ENCODE data around the gene TENT4A.

TENT4A gene

DNA sequence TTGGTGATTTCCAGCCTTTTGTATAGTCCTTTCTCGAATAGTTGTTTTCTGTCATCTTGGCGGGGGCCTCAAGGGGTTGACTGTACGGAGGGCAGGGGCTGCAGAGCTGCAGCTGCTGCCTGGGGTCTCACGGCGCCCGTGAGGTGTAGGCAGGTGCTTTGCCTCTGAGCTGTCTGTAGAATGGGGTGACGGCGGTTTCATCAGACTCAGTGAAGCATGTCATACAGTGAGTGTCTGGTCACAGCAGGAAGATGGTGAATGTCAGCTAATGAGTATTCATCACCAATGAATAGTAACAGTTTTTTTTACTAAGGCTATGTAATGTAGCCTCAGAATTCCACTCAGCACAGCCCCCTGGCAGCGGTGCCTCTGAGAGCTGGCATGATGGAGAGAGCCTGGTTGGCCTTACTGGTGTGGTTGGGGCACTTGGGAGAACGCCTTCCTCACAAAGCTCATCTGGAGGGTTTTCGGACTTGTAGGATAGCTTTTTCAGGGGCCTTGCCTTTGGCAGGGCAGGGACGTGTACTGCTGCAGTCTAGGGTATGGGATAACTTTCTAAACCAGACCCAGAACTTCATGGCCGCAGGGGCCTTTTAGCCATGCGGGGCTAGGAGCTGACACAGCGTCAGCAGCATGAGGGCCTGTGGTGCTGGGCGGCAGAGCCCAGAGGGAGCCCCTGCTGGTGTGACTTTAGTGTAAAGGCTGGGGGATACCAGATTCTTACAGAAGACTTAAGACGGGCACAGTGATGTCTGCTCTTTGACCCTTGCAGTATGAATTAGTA lies 15.0 kb downstream of the TENT4A start:
- DNase-seq (ENCODE audit: insufficient read length, low spot score) (peak; percentile 56), FAIRE-seq (peak; percentile 95)
- TF ChIP-seq POLR2A (IDR thresholded peaks at IDR 0.05; ENCODE audit: low read depth, low read length) (no peak), TAF1 (IDR thresholded peaks at IDR 0.05; ENCODE audit: low read depth, low read length) (peak; percentile 39; the same call in 1 of the 2 replicates), SPI1 (IDR thresholded peaks at IDR 0.05; ENCODE audit: low read depth, low read length) (no peak), POU2F2 (IDR thresholded peaks at IDR 0.05; ENCODE audit: low read depth, low read length) (peak; percentile 81), POLR2AphosphoS5 (IDR thresholded peaks at IDR 0.05; ENCODE audit: low read depth, low read length) (no peak), PAX5 (IDR thresholded peaks at IDR 0.05; ENCODE audit: insufficient read depth, low read length, severe bottlenecking) (peak; percentile 95)

DNA sequence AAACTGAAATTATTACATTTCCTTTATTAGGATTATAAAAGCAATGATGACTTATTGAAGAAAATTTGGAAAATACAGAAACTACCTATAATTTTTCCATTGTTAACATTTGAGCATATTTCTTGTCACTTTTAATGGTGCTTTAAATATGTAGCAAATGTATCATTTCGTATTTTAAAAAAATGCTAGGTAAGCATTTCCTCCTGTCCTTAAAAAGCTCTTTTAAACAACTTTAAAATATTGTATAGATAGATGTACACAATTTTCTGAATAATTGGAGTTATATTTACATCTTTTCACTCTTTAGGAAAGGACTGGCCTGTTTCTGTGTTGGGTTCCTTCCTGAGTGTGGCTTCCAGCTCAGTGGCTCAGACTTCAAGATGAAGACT lies 15.6 kb downstream of the TENT4A start:
- DNase-seq (ENCODE audit: insufficient read length, low spot score) (no peak), FAIRE-seq (no peak)
- TF ChIP-seq POLR2AphosphoS5 (IDR thresholded peaks at IDR 0.05; ENCODE audit: low read depth, low read length) (no peak), PAX5 (IDR thresholded peaks at IDR 0.05; ENCODE audit: insufficient read depth, low read length, severe bottlenecking) (no peak)

DNA sequence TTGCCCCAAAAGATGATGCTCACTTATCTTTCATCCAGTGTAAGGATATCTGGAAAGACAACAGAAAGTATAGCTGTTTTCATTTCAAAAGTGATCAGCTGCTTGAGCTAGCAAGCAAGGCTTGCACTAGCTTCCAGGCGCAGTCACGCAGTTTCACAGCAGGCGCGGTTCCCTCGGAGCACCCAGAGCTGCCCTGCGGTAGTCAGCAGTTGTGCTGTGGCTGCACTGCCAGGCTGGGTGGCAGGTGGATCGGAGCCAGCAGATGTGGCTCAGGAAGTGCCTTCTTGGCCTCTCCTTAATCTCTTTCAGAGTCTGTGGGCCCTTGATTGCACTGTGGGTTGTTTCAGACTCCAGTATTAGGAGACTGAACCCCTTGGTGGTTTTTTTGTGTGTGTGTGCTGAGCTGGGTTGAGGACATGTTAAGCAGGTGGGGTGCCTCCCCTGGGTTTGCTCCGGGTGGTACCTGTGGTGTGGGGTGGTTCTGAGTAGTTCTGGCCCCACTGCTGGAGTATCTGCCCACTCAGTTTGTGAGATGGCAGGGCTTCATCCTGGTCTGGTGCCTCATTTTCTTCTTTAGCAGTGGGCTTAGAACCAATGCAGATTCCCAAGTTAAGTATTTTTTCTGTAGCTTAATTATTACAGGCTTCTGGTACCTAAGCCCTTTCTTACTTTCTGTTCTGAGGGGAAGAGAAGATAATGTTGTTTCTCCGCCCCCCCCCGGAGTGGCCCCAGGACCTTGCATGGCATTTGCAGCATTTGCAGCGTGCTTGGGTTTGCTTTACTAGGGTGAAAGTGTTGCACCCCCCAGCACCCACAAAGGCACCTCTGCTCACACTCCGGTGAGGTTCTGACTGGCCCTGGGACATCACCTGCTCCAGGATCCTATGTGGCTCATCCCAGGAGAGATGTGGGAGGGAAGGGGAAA lies 16.4 kb downstream of the TENT4A start:
- TF ChIP-seq POU2F2 (IDR thresholded peaks at IDR 0.05; ENCODE audit: low read depth, low read length) (no peak), POLR2AphosphoS5 (IDR thresholded peaks at IDR 0.05; ENCODE audit: low read depth, low read length) (peak; percentile 39; the same call in 1 of the 2 replicates)
- DNase-seq (ENCODE audit: insufficient read length, low spot score) (no peak), FAIRE-seq (peak; percentile 61)

DNA sequence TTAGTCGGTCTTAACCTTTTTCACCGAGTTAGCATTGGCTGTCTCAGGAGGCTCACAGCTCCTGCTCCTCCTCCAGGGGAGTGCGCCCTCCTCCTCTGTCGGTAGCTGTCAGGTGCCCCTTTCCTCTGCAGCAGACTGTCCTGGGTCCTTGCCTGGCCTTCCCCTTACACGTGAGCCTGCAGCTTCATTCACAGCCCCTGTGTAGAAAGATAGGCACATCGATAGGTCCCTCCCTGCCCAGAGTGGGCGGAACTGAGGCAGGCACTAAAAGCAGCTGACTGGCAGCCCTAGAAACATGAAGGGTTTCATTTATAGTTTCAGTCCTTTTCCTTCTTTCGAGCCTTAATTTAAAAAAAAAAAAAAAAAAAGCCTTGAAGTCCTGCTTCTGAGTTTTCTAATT lies 17.2 kb downstream of the TENT4A start:
- FAIRE-seq = peak; percentile 43
- 0 out of 2 replicates have a peak, but pooled peaks have one; percentile 5 for TF ChIP-seq SPI1 (IDR thresholded peaks at IDR 0.05; ENCODE audit: low read depth, low read length)
- no peak for TF ChIP-seq POU2F2 (IDR thresholded peaks at IDR 0.05; ENCODE audit: low read depth, low read length)
- no peak for DNase-seq (ENCODE audit: insufficient read length, low spot score)

DNA sequence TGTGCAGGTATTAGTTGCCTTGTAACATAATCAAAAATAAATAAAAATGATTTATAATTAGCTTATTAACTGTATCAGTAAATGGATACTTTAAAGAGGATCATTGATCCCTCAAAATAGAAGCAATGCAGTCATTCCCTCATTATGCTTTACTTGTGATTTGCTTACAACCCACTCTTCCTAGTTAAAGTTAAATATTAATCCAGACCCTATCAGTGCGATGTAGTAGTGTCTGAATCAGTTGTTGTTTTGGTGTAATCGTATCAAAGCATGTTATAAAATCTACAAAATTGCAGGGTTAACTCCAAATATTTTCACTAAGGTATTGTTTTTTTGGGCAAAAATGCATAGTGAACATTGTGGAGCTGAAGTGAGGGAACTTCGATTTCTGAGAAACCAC lies 17.6 kb downstream of the TENT4A start:
- DNase-seq (ENCODE audit: insufficient read length, low spot score) (no peak), FAIRE-seq (no peak)
- TF ChIP-seq POLR2AphosphoS5 (IDR thresholded peaks at IDR 0.05; ENCODE audit: low read depth, low read length) (no peak), PAX5 (IDR thresholded peaks at IDR 0.05; ENCODE audit: insufficient read depth, low read length, severe bottlenecking) (no peak), POLR2A (IDR thresholded peaks at IDR 0.05; ENCODE audit: low read depth, low read length) (no peak), TAF1 (IDR thresholded peaks at IDR 0.05; ENCODE audit: low read depth, low read length) (no peak), POU2F2 (IDR thresholded peaks at IDR 0.05; ENCODE audit: low read depth, low read length) (no peak), SPI1 (IDR thresholded peaks at IDR 0.05; ENCODE audit: low read depth, low read length) (no peak)

DNA sequence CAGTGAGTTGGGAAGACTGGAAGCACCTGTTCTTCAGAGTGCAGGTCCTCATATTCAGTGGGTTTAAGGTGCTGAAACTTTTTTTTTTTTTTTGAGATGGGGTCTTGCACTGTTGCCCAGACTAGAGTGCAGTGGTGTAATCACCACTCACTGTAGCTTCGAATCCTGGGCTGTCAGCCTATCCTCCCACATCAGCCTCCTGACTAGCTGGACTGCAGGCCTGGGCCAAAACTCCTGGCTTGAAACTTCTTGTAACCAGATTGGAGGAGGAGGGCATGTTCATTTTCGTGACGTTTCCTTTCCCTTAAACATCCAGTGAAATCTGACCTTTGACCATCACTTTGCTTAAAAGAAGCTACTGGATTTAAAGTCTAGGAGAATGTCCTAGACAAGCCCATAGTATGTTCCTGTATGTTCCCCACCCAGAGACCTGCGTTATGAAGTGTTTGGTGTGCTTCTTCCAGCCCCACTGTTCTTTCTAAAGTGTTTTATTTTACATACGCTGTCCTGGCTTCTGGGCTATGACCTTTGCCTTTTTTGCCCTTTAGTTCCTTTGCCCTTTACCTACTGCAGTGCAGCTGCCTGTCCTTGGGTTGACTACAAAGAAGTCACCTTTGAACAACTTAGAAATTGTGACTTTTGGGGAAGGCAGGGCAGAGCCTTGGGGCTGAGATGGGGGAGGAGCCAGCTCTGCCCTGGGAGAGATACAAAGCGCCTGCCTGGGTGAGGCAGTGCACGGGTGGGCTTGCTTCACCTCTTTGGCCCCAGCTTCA lies 18.4 kb downstream of the TENT4A start:
- no peak for TF ChIP-seq TAF1 (IDR thresholded peaks at IDR 0.05; ENCODE audit: low read depth, low read length)
- TF ChIP-seq SPI1 (IDR thresholded peaks at IDR 0.05; ENCODE audit: low read depth, low read length) = no peak
- no peak for TF ChIP-seq POU2F2 (IDR thresholded peaks at IDR 0.05; ENCODE audit: low read depth, low read length)
- TF ChIP-seq POLR2AphosphoS5 (IDR thresholded peaks at IDR 0.05; ENCODE audit: low read depth, low read length) = no peak
- FAIRE-seq (no peak), DNase-seq (ENCODE audit: insufficient read length, low spot score) (no peak)

DNA sequence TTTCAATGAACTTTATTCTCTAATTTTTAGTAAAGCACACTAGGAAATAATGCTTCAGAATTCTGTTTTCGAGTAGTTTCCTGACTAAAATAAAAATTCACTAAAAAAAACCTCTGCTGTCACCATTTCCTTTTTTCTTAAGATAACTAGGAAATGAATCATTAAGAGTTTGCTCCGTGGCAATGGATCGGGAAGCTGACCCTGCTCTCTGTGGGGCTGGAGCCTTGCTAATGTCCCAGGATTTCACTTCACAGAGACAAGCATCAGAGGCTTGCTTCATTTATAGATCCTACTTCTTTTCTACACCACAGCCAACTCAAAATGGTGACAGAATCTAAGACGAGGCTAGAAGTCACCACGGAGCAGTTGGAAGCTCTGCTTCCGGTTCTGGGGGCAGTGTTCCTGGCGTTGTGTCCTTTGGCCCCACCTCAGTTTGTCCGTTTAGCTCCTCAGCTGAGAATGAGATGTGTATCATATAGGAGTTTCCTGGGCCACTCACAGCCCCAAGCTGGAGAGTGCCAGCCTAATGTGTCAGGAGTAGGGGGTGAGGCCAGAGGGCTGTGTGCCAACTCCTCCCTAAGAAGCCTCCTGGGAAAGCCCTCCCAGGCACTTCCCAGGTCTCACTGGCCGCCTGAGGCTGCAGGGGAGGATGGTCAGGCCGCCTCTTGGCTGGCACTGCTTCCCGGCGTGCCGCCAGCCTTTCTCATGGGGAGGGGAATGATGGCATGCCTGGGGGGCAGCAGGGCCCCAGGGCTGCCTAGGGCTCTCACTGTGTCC lies 19.6 kb downstream of the TENT4A start:
- DNase-seq (ENCODE audit: insufficient read length, low spot score) (no peak), FAIRE-seq (no peak)
- TF ChIP-seq SPI1 (IDR thresholded peaks at IDR 0.05; ENCODE audit: low read depth, low read length) (no peak), POU2F2 (IDR thresholded peaks at IDR 0.05; ENCODE audit: low read depth, low read length) (no peak), POLR2A (IDR thresholded peaks at IDR 0.05; ENCODE audit: low read depth, low read length) (no peak), TAF1 (IDR thresholded peaks at IDR 0.05; ENCODE audit: low read depth, low read length) (no peak), POLR2AphosphoS5 (IDR thresholded peaks at IDR 0.05; ENCODE audit: low read depth, low read length) (no peak), PAX5 (IDR thresholded peaks at IDR 0.05; ENCODE audit: insufficient read depth, low read length, severe bottlenecking) (no peak)

DNA sequence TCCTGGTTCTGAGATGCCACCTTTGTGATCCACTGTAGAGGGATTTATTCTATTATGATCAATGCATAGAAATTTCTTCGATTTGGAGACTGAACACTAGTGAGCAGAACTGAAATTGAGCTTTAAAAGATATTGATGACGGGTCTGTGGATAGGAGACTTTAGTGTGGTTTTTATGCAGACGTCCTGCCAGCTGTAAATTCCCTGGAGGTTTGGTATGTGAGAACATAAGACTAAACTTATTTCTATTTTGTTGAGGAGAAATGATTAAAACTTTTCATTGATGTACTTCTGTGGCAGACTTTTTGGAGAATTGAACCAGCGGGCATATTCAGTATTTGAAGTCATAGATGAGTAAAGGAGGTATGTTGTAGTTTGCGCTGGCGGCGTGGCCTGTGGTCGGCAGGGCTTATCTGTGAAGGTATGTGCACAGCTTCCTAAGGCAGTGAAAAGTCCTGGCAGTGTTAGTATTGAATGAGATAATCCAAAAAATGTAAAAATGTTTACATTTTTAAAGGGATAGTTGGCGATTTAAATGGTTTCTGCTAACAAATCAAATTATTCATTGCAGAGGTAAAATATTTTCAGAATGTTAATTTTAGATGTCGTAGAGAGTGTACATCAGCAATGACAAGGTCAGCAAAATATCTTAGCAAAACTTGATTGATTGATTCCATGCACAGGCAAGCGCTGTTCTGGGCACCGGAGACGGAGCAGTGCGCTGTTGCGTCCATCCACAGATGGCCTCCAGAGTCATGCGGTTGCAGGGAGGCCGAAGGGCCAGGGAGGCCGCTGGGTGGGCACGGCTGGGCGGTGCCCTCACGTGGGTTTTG lies 20.4 kb downstream of the TENT4A start:
- DNase-seq (ENCODE audit: insufficient read length, low spot score) = no peak
- no peak for FAIRE-seq
- TF ChIP-seq PAX5 (IDR thresholded peaks at IDR 0.05; ENCODE audit: insufficient read depth, low read length, severe bottlenecking) (no peak), POLR2A (IDR thresholded peaks at IDR 0.05; ENCODE audit: low read depth, low read length) (no peak), SPI1 (IDR thresholded peaks at IDR 0.05; ENCODE audit: low read depth, low read length) (no peak), TAF1 (IDR thresholded peaks at IDR 0.05; ENCODE audit: low read depth, low read length) (no peak), POLR2AphosphoS5 (IDR thresholded peaks at IDR 0.05; ENCODE audit: low read depth, low read length) (no peak), POU2F2 (IDR thresholded peaks at IDR 0.05; ENCODE audit: low read depth, low read length) (no peak)

All from GM12891 (cell line).